Gastrocnemius medialis (tissue), 4 donors: ENCODE data around the gene CA4. TPM values are rescaled to one million over a fixed set of nuclear protein-coding genes. Genes with fewer than 3 reads are reported as not detected.

Source experiments
- total RNA-seq, 4 donors: library from RNA; depleted of rRNA; stranded (reverse); fragments of >200 nt; gene quantifications; one replicate each; pipeline versions ENCODE4 v1.1.0 to v1.2.3, GENCODE V29; 2016

The CA4 gene
- total RNA-seq, 4 donors from 2014 or later: 6.1 to 9.2 (median 7.2) TPM

Other genes with a start within 250 kb of the CA4 start
- 10 to 100 TPM; 10.2 to 17.9 (median 13.8) TPM for gene RNFT1, start 185.2 kb upstream of the CA4 start, total RNA-seq
- 10 to 100 TPM in 3 of 4 donors, 1 to 10 TPM in 1; 7.0 to 17.9 (median 10.5) TPM for gene HEATR6, start 71.1 kb upstream of the CA4 start, total RNA-seq
- gene USP32, start 242.2 kb downstream of the CA4 start, total RNA-seq: 10 to 100 TPM; 44.4 to 83.2 (median 52.5) TPM